WTC11 (cell line): ENCODE measurements around the gene BLCAP. TPM values are rescaled to one million over a fixed set of nuclear protein-coding genes. Genes with fewer than 3 reads are reported as not detected.

Experiments used
- ATAC-seq: fragments of 200-7000 bp; cut with Tn5 transposase; 2 replicates; pipeline ENCODE4 v1.10.0; 2021; ENCODE audit warnings: mild to moderate bottlenecking, moderate library complexity
- CTCF ChIA-PET: fragments of 300-600 bp; sonication (Branson Sonifier 250); formaldehyde crosslinking; loops from one replicate; lab custom pipeline; 2021; ENCODE audit warnings: antibody characterized with exemption; lab: Charles Lee
- POLR2A ChIA-PET: fragments of 350-600 bp; sonication (Branson Sonifier 250); formaldehyde crosslinking; loops from one replicate; lab custom pipeline; 2021; ENCODE audit warnings: antibody characterized with exemption; lab: Charles Lee
- DNase-seq: peaks from one replicate; pipeline ENCODE4 v3.0.0; 2021; ENCODE audit warnings: low spot score
- H3K27ac Mint-ChIP-seq: 2 replicates; pipeline ENCODE4 v1.8.0; 2021; ENCODE audit warnings: mixed read lengths
- H3K27me3 Mint-ChIP-seq: 2 replicates; pipeline ENCODE4 v1.8.0; 2021; ENCODE audit warnings: low read depth, mild to moderate bottlenecking, moderate library complexity, mixed read lengths
- H3K36me3 Mint-ChIP-seq: 2 replicates; pipeline ENCODE4 v1.8.0; 2021; ENCODE audit warnings: mixed read lengths
- H3K4me1 Mint-ChIP-seq: 2 replicates; pipeline ENCODE4 v1.8.0; 2022; ENCODE audit warnings: mixed read lengths
- H3K4me3 Mint-ChIP-seq: 2 replicates; pipeline ENCODE4 v1.8.0; 2021; ENCODE audit warnings: mild to moderate bottlenecking, moderate library complexity, mixed read lengths
- H3K9me3 Mint-ChIP-seq: 2 replicates; pipeline ENCODE4 v1.8.0; 2021; ENCODE audit warnings: mixed read lengths
- CBFB ChIP-seq: sonication (generic); formaldehyde crosslinking; IDR thresholded peaks from 2 replicates; pipeline ENCODE4 v1.8.1; 2022; ENCODE audit warnings: mild to moderate bottlenecking, low read depth, missing genetic modification reagents
- CREM ChIP-seq: sonication (generic); formaldehyde crosslinking; IDR thresholded peaks from 2 replicates; pipeline ENCODE4 v1.8.1; 2022; ENCODE audit warnings: mild to moderate bottlenecking, missing genetic modification reagents, moderate library complexity
- E2F5 ChIP-seq: sonication (generic); formaldehyde crosslinking; IDR thresholded peaks from 2 replicates; pipeline ENCODE4 v1.8.1; 2022; ENCODE audit warnings: mild to moderate bottlenecking, moderate library complexity, missing genetic modification reagents
- ELF4 ChIP-seq: sonication (generic); formaldehyde crosslinking; IDR thresholded peaks from 2 replicates; pipeline ENCODE4 v1.8.1; 2022; ENCODE audit warnings: low read depth, mild to moderate bottlenecking, moderate library complexity, missing genetic modification reagents
- ERG ChIP-seq: fragments of 250-450 bp; sonication (Bioruptor Pico); IDR thresholded peaks from 2 replicates; pipeline ENCODE4 v1.8.0; 2021; ENCODE audit warnings: mild to moderate bottlenecking
- ESRRA ChIP-seq: sonication (generic); formaldehyde crosslinking; IDR thresholded peaks from 2 replicates; pipeline ENCODE4 v1.8.1; 2022; ENCODE audit warnings: mild to moderate bottlenecking, missing genetic modification reagents, borderline replicate concordance
- IRF2 ChIP-seq: sonication (generic); formaldehyde crosslinking; IDR thresholded peaks from 2 replicates; pipeline ENCODE4 v1.8.0; 2022; ENCODE audit warnings: low read depth, missing genetic modification reagents, borderline replicate concordance
- NR1H2 ChIP-seq: sonication (generic); formaldehyde crosslinking; IDR thresholded peaks from 2 replicates; pipeline ENCODE4 v1.9.0; 2021; ENCODE audit warnings: mild to moderate bottlenecking, moderate library complexity, missing genetic modification reagents
- NR2C2 ChIP-seq: sonication (generic); formaldehyde crosslinking; IDR thresholded peaks from 2 replicates; pipeline ENCODE4 v1.8.0; 2022; ENCODE audit warnings: mild to moderate bottlenecking, missing genetic modification reagents
- NR3C1 ChIP-seq: sonication (generic); formaldehyde crosslinking; conservative IDR thresholded peaks from 2 replicates; pipeline ENCODE4 v1.8.1; 2023; ENCODE audit warnings: low read depth, mild to moderate bottlenecking, missing genetic modification reagents
- OVOL2 ChIP-seq: fragments of 250-450 bp; sonication (Bioruptor Pico); IDR thresholded peaks from 2 replicates; pipeline ENCODE4 v1.9.0; 2021; ENCODE audit warnings: mild to moderate bottlenecking, borderline replicate concordance
- SMAD3 ChIP-seq: sonication (generic); formaldehyde crosslinking; IDR thresholded peaks from 2 replicates; pipeline ENCODE4 v1.8.0; 2022; ENCODE audit warnings: missing genetic modification reagents, mild to moderate bottlenecking, borderline replicate concordance
- SOX15 ChIP-seq: fragments of 250-450 bp; sonication (Bioruptor Pico); IDR thresholded peaks from 2 replicates; pipeline ENCODE4 v1.9.0; 2021; ENCODE audit warnings: mild to moderate bottlenecking
- STAT6 ChIP-seq: sonication (generic); formaldehyde crosslinking; conservative IDR thresholded peaks from 2 replicates; pipeline ENCODE4 v1.8.1; 2023; ENCODE audit warnings: mild to moderate bottlenecking, low read depth, missing genetic modification reagents, moderate library complexity
- ZNF121 ChIP-seq: sonication (generic); formaldehyde crosslinking; IDR thresholded peaks from 2 replicates; pipeline ENCODE4 v1.8.0; 2023; ENCODE audit warnings: missing genetic modification reagents
- ZNF219 ChIP-seq: sonication (generic); formaldehyde crosslinking; IDR thresholded peaks from 2 replicates; pipeline ENCODE4 v1.8.0; 2023; ENCODE audit warnings: missing genetic modification reagents, mild to moderate bottlenecking, borderline replicate concordance
- ZNF396 ChIP-seq: fragments of 250-450 bp; sonication (Bioruptor Pico); IDR thresholded peaks from 2 replicates; pipeline ENCODE4 v1.8.0; 2021; ENCODE audit warnings: mild to moderate bottlenecking, moderate library complexity, borderline replicate concordance
- total RNA-seq: library from RNA; stranded (reverse); gene quantifications from 3 replicates; pipeline ENCODE4 v1.2.3, GENCODE V29; 2021
- TF ChIP-seq, protein P1 (sequence below): sonication (generic); formaldehyde crosslinking; IDR thresholded peaks from 2 replicates; pipeline ENCODE4 v1.8.1; 2022; ENCODE audit warnings: mild to moderate bottlenecking, missing genetic modification reagents, moderate library complexity, borderline replicate concordance
- TF ChIP-seq, protein P2 (sequence below): sonication (generic); formaldehyde crosslinking; IDR thresholded peaks from 2 replicates; pipeline ENCODE4 v1.8.0; 2022; ENCODE audit warnings: mild to moderate bottlenecking, missing genetic modification reagents
- TF ChIP-seq, protein P3 (sequence below): fragments of 250-450 bp; sonication (Bioruptor Pico); IDR thresholded peaks from 2 replicates; pipeline ENCODE4 v1.9.0; 2021; ENCODE audit warnings: mild to moderate bottlenecking

BLCAP gene
- total RNA-seq, 1 experiment from 2014 or later = 85.6 TPM

- Mint-ChIP-seq H3K9me3 (peaks cover 19% of the 10 kb centered on the region), H3K27ac (no peak overlapping the region), H3K4me3 (no peak overlapping the region), H3K4me1 (peaks cover 7% of the 10 kb centered on the region), H3K36me3 (peaks cover 5% of the 10 kb centered on the region), H3K27me3 (peaks cover 5% of the 10 kb centered on the region)
- TF ChIP-seq SOX15 = no peak
- TF ChIP-seq CBFB (CRISPR knock-in tag) = no peak
- TF ChIP-seq OVOL2 (CRISPR knock-in tag) = no peak
- no peak for TF ChIP-seq ESRRA (CRISPR knock-in tag)
- TF ChIP-seq, protein P1, sequence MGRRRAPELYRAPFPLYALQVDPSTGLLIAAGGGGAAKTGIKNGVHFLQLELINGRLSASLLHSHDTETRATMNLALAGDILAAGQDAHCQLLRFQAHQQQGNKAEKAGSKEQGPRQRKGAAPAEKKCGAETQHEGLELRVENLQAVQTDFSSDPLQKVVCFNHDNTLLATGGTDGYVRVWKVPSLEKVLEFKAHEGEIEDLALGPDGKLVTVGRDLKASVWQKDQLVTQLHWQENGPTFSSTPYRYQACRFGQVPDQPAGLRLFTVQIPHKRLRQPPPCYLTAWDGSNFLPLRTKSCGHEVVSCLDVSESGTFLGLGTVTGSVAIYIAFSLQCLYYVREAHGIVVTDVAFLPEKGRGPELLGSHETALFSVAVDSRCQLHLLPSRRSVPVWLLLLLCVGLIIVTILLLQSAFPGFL (CRISPR knock-in tag) = no peak
- TF ChIP-seq ZNF219 (CRISPR knock-in tag) = no peak
- no peak for TF ChIP-seq NR1H2
- TF ChIP-seq ERG (CRISPR knock-in tag) = no peak
- TF ChIP-seq, protein P2, sequence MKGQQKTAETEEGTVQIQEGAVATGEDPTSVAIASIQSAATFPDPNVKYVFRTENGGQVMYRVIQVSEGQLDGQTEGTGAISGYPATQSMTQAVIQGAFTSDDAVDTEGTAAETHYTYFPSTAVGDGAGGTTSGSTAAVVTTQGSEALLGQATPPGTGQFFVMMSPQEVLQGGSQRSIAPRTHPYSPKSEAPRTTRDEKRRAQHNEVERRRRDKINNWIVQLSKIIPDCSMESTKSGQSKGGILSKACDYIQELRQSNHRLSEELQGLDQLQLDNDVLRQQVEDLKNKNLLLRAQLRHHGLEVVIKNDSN (CRISPR knock-in tag) = no peak
- TF ChIP-seq NR2C2 (CRISPR knock-in tag) = no peak
- TF ChIP-seq CREM = no peak
- TF ChIP-seq STAT6 = no peak
- no peak for TF ChIP-seq IRF2 (CRISPR knock-in tag)
- no peak for TF ChIP-seq SMAD3 (CRISPR knock-in tag)
- no peak for TF ChIP-seq NR3C1 (CRISPR knock-in tag)
- no peak for ATAC-seq
- POLR2A ChIA-PET = no interaction called here
- no peak for DNase-seq
- CTCF ChIA-PET = interaction anchor here (0.9 to 1.1 kb wide), 2 partner anchors 81 to 84 kb away, joined by 3 read pairs; no protein-coding TSS in a partner anchor
Measured at GRCh38 chr20:37477041-37477440, 50.6 kb downstream of the BLCAP start.

GRCh38 chr20:37475252-37475651, 52.4 kb downstream of the BLCAP start:
- Mint-ChIP-seq H3K36me3 (no peaks in the 10 kb centered on the region), H3K4me3 (no peak overlapping the region), H3K27me3 (no peaks in the 10 kb centered on the region; the same call in 1 of the 2 replicates), H3K4me1 (no peaks in the 10 kb centered on the region), H3K9me3 (peaks cover 7% of the 10 kb centered on the region; the same call in 1 of the 2 replicates), H3K27ac (no peak overlapping the region)
- no peak for ATAC-seq
- TF ChIP-seq, protein P3, sequence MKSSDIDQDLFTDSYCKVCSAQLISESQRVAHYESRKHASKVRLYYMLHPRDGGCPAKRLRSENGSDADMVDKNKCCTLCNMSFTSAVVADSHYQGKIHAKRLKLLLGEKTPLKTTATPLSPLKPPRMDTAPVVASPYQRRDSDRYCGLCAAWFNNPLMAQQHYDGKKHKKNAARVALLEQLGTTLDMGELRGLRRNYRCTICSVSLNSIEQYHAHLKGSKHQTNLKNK (CRISPR knock-in tag) = no peak
- TF ChIP-seq ELF4 (no peak), ZNF396 (CRISPR knock-in tag) (no peak), ZNF121 (no peak), E2F5 (CRISPR knock-in tag) (no peak)
- ChIA-PET CTCF (no interaction called here), POLR2A (no interaction called here)
- DNase-seq = no peak
